K562 (cell line): ENCODE measurements around the gene EPB41L4B.

ENCODE experiments used
- BACH1 ChIP-seq: fragments of 200-800 bp; sonication (Bioruptor generic); IDR thresholded peaks from 2 replicates; pipeline ENCODE4 v1.6.1; 2016; ENCODE audit warnings: missing genetic modification characterization, missing compliant biosample characterization
- CBX8 ChIP-seq: fragments of 200-600 bp; sonication (generic); IDR thresholded peaks from 2 replicates; pipeline ENCODE4 v1.6.1; 2012; ENCODE audit warnings: borderline replicate concordance, mixed run types, low read depth, mild to moderate bottlenecking, moderate library complexity, mixed read lengths, low read length, control low read depth, inconsistent platforms; ENCODE audit not compliant: poor library complexity, severe bottlenecking; ENCODE audit errors: extremely low read depth
- FOXK2 ChIP-seq, 2 experiments: fragments of 450-650 bp; IDR thresholded peaks in 1 of 2; conservative IDR thresholded peaks in 1 of 2; 2 replicates each; pipeline ENCODE4 v1.6.1; 2016; ENCODE audit warnings: low read depth in 2 of 2, mild to moderate bottlenecking in 1 of 2
- KDM2B ChIP-seq: fragments of 250-450 bp; sonication (Bioruptor Pico); IDR thresholded peaks from 2 replicates; pipeline ENCODE4 v1.8.0; 2021; ENCODE audit warnings: mild to moderate bottlenecking, moderate library complexity
- L3MBTL2 ChIP-seq: fragments of 450-650 bp; IDR thresholded peaks from 2 replicates; pipeline ENCODE4 v1.6.1; 2016; ENCODE audit warnings: mild to moderate bottlenecking, moderate library complexity
- NCOA1 ChIP-seq: fragments of 450-650 bp; IDR thresholded peaks from 2 replicates; pipeline ENCODE4 v1.6.1; 2016; ENCODE audit warnings: low read depth
- NFXL1 ChIP-seq: fragments of 450-650 bp; formaldehyde crosslinking; IDR thresholded peaks from 2 replicates; pipeline ENCODE4 v1.4.0; 2021; ENCODE audit warnings: mild to moderate bottlenecking
- ZNF311 ChIP-seq: fragments of 250-450 bp; sonication (Bioruptor Pico); IDR thresholded peaks from 2 replicates; pipeline ENCODE4 v1.4.0; 2020; ENCODE audit warnings: mild to moderate bottlenecking, moderate library complexity
- TF ChIP-seq, protein P1 (sequence below), 3 experiments: IDR thresholded peaks in 2 of 3; conservative IDR thresholded peaks in 1 of 3; 2 replicates each; pipeline ENCODE4 v1.5.1; 2011 to 2012; ENCODE audit warnings: low read length in 3 of 3, mild to moderate bottlenecking in 3 of 3, control low read depth in 2 of 3, improper control_type of control experiment in 1 of 3, inconsistent platforms in 1 of 3, low read depth in 1 of 3, mixed read lengths in 1 of 3, moderate library complexity in 1 of 3; ENCODE audit not compliant: insufficient read depth in 2 of 3

DNA sequence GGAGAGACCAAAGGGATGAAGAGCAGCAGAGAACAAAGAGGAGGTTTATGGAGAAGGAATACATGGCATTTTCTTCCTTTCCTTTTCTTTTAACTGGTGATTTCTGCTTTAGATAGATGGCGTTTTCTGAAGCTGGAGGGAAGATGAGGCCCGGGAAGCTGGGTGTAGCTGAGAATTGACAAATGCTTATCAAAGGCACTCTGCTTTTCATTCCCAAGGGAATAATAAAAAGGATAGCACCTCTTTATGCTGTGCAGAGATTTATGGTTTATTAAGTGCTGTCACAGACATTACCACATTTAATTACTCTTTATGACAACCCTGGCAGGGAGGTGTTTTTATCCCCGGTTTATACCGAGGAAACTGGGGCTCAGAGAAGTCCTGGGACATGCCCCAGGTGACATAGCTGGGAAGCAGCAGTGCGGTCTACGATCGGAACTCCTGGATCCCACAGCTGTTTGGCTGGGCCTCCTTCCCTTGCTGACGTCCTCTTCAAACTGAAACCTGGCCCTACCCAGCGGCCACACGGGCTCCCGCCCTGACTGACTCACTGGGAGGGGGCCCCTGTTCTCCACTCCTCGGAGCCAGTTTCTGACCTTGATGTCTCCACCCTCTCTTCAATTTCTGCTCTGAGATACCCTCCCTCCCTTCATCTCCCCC, 8.2 kb upstream of the EPB41L4B start:
- TF ChIP-seq ZNF311 (no peak), KDM2B (CRISPR knock-in tag) (no peak), CBX8 (no peak), L3MBTL2 (no peak), FOXK2 (conservative IDR thresholded peaks at IDR 0.05 in 1 of 2, IDR thresholded peaks at IDR 0.05 in 1 of 2; ENCODE audit: low read depth in 2 of 2) (no peak), NCOA1 (no peak), NFXL1 (CRISPR knock-in tag) (no peak), BACH1 (tag) (no peak)
- TF ChIP-seq, protein P1, sequence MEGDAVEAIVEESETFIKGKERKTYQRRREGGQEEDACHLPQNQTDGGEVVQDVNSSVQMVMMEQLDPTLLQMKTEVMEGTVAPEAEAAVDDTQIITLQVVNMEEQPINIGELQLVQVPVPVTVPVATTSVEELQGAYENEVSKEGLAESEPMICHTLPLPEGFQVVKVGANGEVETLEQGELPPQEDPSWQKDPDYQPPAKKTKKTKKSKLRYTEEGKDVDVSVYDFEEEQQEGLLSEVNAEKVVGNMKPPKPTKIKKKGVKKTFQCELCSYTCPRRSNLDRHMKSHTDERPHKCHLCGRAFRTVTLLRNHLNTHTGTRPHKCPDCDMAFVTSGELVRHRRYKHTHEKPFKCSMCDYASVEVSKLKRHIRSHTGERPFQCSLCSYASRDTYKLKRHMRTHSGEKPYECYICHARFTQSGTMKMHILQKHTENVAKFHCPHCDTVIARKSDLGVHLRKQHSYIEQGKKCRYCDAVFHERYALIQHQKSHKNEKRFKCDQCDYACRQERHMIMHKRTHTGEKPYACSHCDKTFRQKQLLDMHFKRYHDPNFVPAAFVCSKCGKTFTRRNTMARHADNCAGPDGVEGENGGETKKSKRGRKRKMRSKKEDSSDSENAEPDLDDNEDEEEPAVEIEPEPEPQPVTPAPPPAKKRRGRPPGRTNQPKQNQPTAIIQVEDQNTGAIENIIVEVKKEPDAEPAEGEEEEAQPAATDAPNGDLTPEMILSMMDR (IDR thresholded peaks at IDR 0.05 in 2 of 3, conservative IDR thresholded peaks at IDR 0.05 in 1 of 3; ENCODE audit: insufficient read depth in 2 of 3, low read depth in 1 of 3, low read length in 3 of 3): no peak
